ENCODE data around the gene CD300LB. TPM values are rescaled to one million over a fixed set of nuclear protein-coding genes. Genes with fewer than 3 reads are reported as not detected.

The CD300LB gene
- polyA plus RNA-seq, 1 donor (not counting 4 experiments of a cell fraction or from before 2014, with no cell fraction given), result not detected

DNA sequence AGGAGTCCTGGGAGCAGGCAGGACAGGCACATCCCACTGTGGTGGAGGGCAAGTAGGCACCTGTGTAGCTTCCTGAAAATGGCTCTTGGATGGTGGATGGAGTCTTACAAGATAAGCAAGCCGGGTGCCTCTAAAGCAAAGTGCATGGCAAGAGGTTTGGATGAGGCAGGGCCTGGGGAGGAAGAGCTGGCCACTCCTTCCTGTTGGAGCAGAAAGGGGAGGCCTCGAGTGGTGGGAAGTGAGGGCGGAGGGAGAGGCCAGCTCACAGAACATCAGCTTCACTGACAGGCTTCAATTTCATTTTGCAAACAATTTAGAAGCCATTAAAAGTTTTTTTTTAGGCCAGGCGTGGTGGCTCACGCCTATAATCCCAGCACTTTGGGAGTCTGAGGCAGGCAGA, 33.8 kb downstream of the CD300LB start:
- H3K4me1 ChIP-seq (ENCODE audit: control insufficient read depth, extremely low read depth, insufficient read depth, low read length), result no peaks in the 10 kb centered on the region
- no peak overlapping the region for H3K27ac ChIP-seq (ENCODE audit: control insufficient read depth, insufficient read depth, low read length)
- H3K4me3 ChIP-seq (ENCODE audit: control insufficient read depth in 2 of 3, extremely low read depth in 1 of 3, insufficient read depth in 2 of 3, low read depth in 1 of 3, low read length in 3 of 3), result no peak overlapping the region
- H3K79me2 ChIP-seq (ENCODE audit: control insufficient read depth, insufficient read depth, low read length), result no peaks in the 10 kb centered on the region
- no peaks in the 10 kb centered on the region for H3K9me3 ChIP-seq (ENCODE audit: control insufficient read depth, low read depth, low read length)
- no peaks in the 10 kb centered on the region for H3K9me1 ChIP-seq (ENCODE audit: control insufficient read depth, extremely low read depth, insufficient read depth, low read length)
- dilution Hi-C loops (cut with MboI; ENCODE audit: extremely low pct_ligation_motif_present, low sequenced_read_pairs), result no loop called here
- FAIRE-seq, result no peak
- no peaks in the 10 kb centered on the region for H3K27me3 ChIP-seq (ENCODE audit: control insufficient read depth, extremely low read depth, insufficient read depth, low read length)
- no peak overlapping the region for H3K4me2 ChIP-seq (ENCODE audit: control insufficient read depth, extremely low read depth, insufficient read depth, low read depth, low read length)
- no peak overlapping the region for H2AFZ ChIP-seq (ENCODE audit: control insufficient read depth, low read length)
- TF ChIP-seq, protein P1, sequence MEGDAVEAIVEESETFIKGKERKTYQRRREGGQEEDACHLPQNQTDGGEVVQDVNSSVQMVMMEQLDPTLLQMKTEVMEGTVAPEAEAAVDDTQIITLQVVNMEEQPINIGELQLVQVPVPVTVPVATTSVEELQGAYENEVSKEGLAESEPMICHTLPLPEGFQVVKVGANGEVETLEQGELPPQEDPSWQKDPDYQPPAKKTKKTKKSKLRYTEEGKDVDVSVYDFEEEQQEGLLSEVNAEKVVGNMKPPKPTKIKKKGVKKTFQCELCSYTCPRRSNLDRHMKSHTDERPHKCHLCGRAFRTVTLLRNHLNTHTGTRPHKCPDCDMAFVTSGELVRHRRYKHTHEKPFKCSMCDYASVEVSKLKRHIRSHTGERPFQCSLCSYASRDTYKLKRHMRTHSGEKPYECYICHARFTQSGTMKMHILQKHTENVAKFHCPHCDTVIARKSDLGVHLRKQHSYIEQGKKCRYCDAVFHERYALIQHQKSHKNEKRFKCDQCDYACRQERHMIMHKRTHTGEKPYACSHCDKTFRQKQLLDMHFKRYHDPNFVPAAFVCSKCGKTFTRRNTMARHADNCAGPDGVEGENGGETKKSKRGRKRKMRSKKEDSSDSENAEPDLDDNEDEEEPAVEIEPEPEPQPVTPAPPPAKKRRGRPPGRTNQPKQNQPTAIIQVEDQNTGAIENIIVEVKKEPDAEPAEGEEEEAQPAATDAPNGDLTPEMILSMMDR (optimal IDR thresholded peaks at IDR 0.05 in 1 of 3, IDR thresholded peaks at IDR 0.05 in 1 of 3, conservative IDR thresholded peaks at IDR 0.05 in 1 of 3; ENCODE audit: extremely low read depth in 1 of 3, insufficient read depth in 2 of 3, low read length in 3 of 3), result no peak
- TF ChIP-seq EZH2 (IDR thresholded peaks at IDR 0.05; ENCODE audit: low read length), result no peak
- H4K20me1 ChIP-seq (ENCODE audit: control insufficient read depth, extremely low read depth, insufficient read depth, low read length), result no peaks in the 10 kb centered on the region
- no peak overlapping the region for H3K9ac ChIP-seq (ENCODE audit: control insufficient read depth, extremely low read depth, insufficient read depth, low read length)
- no peaks in the 10 kb centered on the region for H3K36me3 ChIP-seq (ENCODE audit: control insufficient read depth in 2 of 2, extremely low read depth in 1 of 2, insufficient read depth in 2 of 2, low read length in 2 of 2)
- no peak for DNase-seq (ENCODE audit: low read depth, low spot score)

DNA sequence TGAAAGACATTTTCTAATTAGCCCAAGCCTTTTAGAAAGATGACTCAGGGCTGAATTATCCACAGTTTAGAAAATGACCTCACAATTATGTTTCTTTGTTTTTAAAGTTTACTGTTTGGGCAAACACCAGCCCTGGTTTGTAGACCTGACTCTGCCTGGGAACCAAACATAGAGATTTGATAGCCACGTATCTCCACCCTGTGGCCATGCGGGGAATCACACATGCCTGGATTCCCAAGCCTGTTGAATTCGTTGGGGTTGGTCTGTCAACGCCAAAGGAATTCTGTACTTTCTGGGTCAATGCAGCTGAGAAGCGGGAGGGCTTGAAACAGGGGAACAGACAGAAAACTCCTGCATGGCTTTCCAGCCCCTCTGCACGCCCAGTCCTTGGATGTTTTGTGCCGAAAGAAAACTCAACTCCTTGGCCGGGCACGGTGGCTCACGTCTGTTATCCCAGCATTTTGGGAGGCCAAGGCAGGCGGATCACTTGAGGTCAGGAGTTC, 37.9 kb downstream of the CD300LB start:
- Histone ChIP-seq H3K27me3 (ENCODE audit: control insufficient read depth, extremely low read depth, insufficient read depth, low read length) (no peaks in the 10 kb centered on the region), H4K20me1 (ENCODE audit: control insufficient read depth, extremely low read depth, insufficient read depth, low read length) (no peaks in the 10 kb centered on the region), H3K9me3 (ENCODE audit: control insufficient read depth, low read depth, low read length) (no peaks in the 10 kb centered on the region), H3K4me2 (ENCODE audit: control insufficient read depth, extremely low read depth, insufficient read depth, low read depth, low read length) (no peak overlapping the region), H3K4me3 (ENCODE audit: control insufficient read depth in 2 of 3, extremely low read depth in 1 of 3, insufficient read depth in 2 of 3, low read depth in 1 of 3, low read length in 3 of 3) (no peak overlapping the region), H2AFZ (ENCODE audit: control insufficient read depth, low read length) (no peak overlapping the region), H3K9me1 (ENCODE audit: control insufficient read depth, extremely low read depth, insufficient read depth, low read length) (no peaks in the 10 kb centered on the region), H3K27ac (ENCODE audit: control insufficient read depth, insufficient read depth, low read length) (no peak overlapping the region), H3K36me3 (ENCODE audit: control insufficient read depth in 2 of 2, extremely low read depth in 1 of 2, insufficient read depth in 2 of 2, low read length in 2 of 2) (no peaks in the 10 kb centered on the region), H3K4me1 (ENCODE audit: control insufficient read depth, extremely low read depth, insufficient read depth, low read length) (no peaks in the 10 kb centered on the region), H3K9ac (ENCODE audit: control insufficient read depth, extremely low read depth, insufficient read depth, low read length) (no peak overlapping the region), H3K79me2 (ENCODE audit: control insufficient read depth, insufficient read depth, low read length) (no peaks in the 10 kb centered on the region)
- peak; percentile 87 for FAIRE-seq
- no peak for DNase-seq (ENCODE audit: low read depth, low spot score)
- TF ChIP-seq EZH2 (IDR thresholded peaks at IDR 0.05; ENCODE audit: low read length), result no peak
- TF ChIP-seq, protein P1 (optimal IDR thresholded peaks at IDR 0.05 in 1 of 3, IDR thresholded peaks at IDR 0.05 in 1 of 3, conservative IDR thresholded peaks at IDR 0.05 in 1 of 3; ENCODE audit: extremely low read depth in 1 of 3, insufficient read depth in 2 of 3, low read length in 3 of 3), result peak; percentile 85 to 97 (median 94)
- dilution Hi-C loops (cut with MboI; ENCODE audit: extremely low pct_ligation_motif_present, low sequenced_read_pairs), result no loop called here

All from keratinocyte (primary cell).